ENCODE data around the gene STX1A.

- TF ChIP-seq CTCF (IDR thresholded peaks at IDR 0.05) = no peak
- no peak for TF ChIP-seq POLR2A (IDR thresholded peaks at IDR 0.05)
Observed at GRCh38 chr7:73699370-73700068, 19.9 kb downstream of the STX1A start.
